Measurements from ENCODE around the gene TNK1.

Gene TNK1

DNA sequence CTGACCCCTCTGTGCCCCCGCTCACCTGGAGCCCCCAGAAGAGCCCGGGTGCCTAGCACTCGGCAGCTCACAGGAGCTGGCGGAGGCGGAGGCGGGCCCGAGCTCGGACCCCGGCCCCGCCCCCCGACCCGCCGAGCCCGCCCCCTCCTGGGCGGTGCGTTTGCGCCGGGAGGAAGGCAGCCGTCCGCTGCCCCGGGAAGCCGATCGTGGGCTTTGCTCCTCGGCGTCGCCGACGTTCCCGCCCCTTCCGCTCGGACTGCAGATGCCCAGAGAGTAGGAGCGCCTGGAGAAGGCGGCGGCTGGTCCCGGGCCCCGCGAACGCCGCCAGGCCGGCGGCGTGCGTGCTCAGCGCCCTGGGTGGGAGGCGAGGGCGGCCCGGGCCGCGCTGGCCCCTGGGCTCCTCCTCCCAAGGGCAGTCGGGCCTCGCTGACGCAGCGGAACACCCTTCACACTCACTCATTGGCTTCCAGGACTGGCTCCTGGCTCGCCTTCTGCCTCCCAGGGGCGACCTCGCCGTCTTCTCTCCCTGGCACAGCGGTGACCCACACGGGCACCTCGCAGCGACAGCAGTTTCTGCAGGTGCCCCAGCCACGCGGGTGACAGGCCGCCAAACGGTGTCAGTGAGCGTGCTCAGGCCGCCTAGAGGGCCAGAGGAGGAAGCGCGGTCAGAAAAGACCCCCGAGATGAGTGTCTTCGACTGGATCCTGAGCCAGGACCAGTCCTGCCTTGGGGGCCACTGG is 13.7 kb downstream of the TNK1 start, which contains the start of gene PLSCR3:
PLSCR3 (minus strand) TSS at position 74 of the 740 bp plus-strand sequence. CDS start 415 bp downstream, outside the sequence.
- peak; percentile 95 for ATAC-seq
- no peaks in the 10 kb centered on the region for H3K9me3 Mint-ChIP-seq
- H3K4me3 Mint-ChIP-seq, result peak within 1 kb of the TSS; percentile 98
- no peaks in the 10 kb centered on the region for H3K27me3 Mint-ChIP-seq
- peak within 1 kb of the TSS; percentile 80 for H3K27ac Mint-ChIP-seq
- H3K36me3 Mint-ChIP-seq, result peaks cover 7% of the 10 kb centered on the region
- peaks cover 20% of the 10 kb centered on the region for H3K4me1 Mint-ChIP-seq

DNA sequence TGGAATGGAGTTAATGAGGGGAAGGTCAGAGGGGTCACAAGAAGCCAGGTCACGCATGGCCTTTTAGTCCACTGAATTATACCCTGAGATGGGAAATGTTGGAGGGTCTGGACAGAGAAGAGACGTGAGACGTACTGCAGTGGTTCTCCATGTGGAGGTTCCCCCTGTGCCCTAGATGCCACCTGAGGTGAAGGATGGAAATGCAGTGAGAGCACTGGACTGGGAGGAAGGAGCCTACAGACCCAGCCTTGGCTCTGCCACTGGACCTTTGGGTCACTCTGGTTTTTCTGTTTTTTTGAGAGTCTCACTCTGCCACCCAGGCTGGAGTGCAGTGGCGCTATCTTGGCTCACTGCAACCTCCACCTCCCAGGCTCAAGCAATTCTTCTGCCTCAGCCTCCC is 15.3 kb downstream of the TNK1 start:
- Mint-ChIP-seq H3K4me3 (no peak overlapping the region), H3K27me3 (no peaks in the 10 kb centered on the region), H3K27ac (no peak overlapping the region), H3K36me3 (no peaks in the 10 kb centered on the region), H3K9me3 (no peaks in the 10 kb centered on the region), H3K4me1 (peaks cover 15% of the 10 kb centered on the region)
- ATAC-seq, result no peak

DNA sequence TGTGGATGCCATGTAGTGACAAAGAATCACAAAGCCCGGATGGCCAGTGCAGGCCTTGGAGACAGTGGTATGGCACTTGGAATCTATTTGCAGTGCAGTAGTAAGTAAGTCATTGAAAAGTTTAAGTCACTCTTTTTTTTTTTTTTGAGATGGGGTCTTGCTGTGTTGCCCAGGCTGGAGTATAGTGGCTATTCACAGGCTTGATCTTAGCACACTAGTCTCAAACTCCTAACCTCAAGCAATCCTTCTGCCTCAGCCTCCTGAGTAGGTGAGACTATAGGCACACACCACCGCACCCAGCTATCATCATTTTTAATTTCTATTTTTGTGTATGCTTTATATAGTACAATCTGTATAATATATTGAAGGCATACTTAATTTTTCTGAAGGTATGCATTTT is 17.7 kb downstream of the TNK1 start:
- H3K36me3 Mint-ChIP-seq, result no peaks in the 10 kb centered on the region
- peaks cover 13% of the 10 kb centered on the region for H3K4me1 Mint-ChIP-seq
- no peaks in the 10 kb centered on the region for H3K27me3 Mint-ChIP-seq
- no peak overlapping the region for H3K4me3 Mint-ChIP-seq
- no peak overlapping the region for H3K27ac Mint-ChIP-seq
- ATAC-seq, result no peak
- no peaks in the 10 kb centered on the region for H3K9me3 Mint-ChIP-seq

DNA sequence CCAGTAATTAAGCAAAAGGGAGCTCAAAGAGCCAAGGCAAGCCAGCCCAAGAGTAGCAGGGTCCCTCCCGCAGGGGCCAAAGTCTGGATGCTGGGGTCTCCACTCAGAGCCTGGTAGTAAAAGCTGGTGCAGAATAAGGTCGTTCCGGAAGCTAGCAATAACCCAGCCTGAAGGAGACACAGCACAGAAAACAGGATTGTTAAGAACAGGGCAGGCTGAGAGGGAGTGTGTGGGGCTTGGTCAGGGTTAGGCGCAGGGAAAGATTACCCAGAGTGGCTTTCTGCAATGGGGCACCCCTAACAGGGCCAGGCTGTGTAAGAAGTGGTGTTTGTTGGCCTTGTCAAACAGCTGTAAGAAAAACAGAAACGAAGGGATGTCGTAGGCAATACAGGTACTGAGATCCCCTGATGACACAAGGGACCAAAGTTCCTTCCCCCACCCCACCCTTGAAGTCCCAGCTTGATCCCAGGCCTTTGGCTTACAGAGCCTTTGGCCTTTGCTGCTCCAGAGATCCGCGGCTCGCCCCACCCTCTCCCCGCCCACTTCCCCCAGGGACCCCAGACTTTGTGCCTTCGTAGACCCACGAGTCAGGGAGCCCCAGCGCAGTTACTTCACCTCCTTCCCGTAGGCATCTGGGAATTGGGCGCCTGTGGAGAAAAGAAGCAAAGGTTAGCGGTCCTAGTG is 22.3 kb downstream of the TNK1 start:
- Mint-ChIP-seq H3K27me3 (peaks cover 18% of the 10 kb centered on the region), H3K4me3 (peak overlapping the region; percentile 98), H3K27ac (peak overlapping the region; percentile 89), H3K36me3 (no peaks in the 10 kb centered on the region), H3K9me3 (no peaks in the 10 kb centered on the region), H3K4me1 (peaks cover 13% of the 10 kb centered on the region)
- ATAC-seq, result no peak

DNA sequence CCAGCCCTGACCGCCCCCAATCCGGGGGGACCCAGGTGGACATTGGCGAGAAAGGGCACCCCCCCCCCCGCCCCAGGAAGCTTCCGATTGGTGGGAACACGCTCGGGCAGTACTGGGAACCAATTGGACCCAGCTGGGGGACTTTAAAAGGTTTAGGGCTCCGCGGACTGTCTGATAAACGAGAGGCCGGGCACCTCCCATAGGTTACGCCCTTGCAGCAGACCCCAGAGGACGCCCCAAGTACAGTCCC is 22.8 kb downstream of the TNK1 start:
- ATAC-seq, result peak; percentile 55
- Mint-ChIP-seq H3K27me3 (peaks cover 18% of the 10 kb centered on the region), H3K27ac (peak overlapping the region; percentile 89), H3K4me3 (peak overlapping the region; percentile 98), H3K36me3 (no peaks in the 10 kb centered on the region), H3K4me1 (peaks cover 13% of the 10 kb centered on the region), H3K9me3 (no peaks in the 10 kb centered on the region)

DNA sequence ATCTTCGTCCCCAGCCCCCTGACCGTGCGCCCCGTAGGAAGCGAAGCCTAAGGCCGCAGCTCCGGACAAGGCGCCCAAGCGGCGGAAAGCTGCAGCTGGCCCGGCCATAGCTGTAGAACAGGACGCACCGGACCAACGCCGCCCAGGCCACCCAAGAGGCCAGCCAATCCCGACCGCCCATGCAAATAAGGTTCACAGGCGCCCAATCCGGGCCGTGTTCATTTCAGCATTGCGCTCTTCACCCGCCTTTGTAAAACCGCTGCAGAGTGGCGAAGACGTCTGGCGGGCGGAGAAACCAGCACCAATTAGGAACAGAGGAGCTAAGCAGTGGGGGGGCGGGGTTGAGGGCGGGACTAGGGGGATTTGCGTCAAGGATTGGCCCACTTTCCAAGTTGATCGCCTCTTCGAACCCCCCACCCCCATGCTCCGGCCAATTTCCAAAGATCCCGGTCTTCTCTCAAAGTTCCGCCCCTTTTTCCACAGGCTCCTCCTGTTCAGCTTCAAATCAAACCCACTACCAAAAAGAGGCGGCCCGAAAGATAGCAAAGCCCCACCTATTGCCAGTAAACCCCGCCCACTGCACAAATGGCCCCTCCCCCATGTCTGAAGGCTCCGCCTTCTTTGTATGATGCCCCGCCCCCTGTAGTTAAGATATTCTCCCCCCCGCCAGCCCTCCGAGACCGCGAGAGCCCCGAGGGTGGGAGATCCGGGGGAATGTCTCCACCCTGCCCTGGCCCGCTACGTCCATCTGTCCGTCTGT is 23.3 kb downstream of the TNK1 start, which contains the start of gene TMEM256:
TMEM256 (minus strand) TSS at position 121 of the 760 bp plus-strand sequence; CDS start at position 108, 13 bp downstream.
- Mint-ChIP-seq H3K9me3 (no peaks in the 10 kb centered on the region), H3K27me3 (peaks cover 22% of the 10 kb centered on the region), H3K4me3 (peak within 1 kb of the TSS; percentile 98), H3K27ac (peak within 1 kb of the TSS; percentile 89), H3K4me1 (peaks cover 13% of the 10 kb centered on the region), H3K36me3 (no peaks in the 10 kb centered on the region)
- peak; percentile 96 for ATAC-seq

DNA sequence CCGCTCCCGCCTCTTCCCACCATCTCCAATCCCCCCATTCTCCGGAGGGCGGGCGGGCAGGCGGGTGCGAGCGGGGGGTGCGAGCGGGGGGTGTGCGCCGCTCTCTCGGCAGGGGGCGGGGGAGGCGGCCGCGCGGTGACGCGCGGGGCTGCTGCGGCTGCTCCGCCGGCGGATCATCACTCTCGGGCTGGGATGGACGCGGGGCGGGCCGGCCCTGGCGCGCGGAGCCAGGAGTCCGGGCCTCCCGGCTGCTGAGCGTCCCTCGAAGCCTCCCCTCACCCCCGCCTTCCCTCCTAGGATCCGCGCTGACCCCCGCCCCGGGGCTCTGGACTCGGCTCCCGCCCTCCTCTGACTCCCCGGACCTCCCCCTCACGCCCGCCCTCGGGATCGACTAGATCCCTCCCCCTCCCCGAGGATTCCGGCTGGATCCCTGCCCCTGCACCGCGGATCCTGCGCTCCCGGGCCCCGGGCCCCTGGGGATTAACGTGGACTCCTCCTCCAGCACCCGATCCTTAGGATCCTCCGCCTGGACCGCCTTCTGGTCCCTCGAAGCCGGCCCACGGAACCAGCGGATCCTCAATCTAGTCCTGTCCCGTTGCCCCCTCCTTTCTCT is 24.0 kb downstream of the TNK1 start:
- Mint-ChIP-seq H3K4me1 (peaks cover 13% of the 10 kb centered on the region), H3K36me3 (no peaks in the 10 kb centered on the region), H3K27ac (peak overlapping the region; percentile 89), H3K27me3 (peaks cover 29% of the 10 kb centered on the region), H3K9me3 (no peaks in the 10 kb centered on the region), H3K4me3 (peak overlapping the region; percentile 98)
- peak; percentile 21 for ATAC-seq

DNA sequence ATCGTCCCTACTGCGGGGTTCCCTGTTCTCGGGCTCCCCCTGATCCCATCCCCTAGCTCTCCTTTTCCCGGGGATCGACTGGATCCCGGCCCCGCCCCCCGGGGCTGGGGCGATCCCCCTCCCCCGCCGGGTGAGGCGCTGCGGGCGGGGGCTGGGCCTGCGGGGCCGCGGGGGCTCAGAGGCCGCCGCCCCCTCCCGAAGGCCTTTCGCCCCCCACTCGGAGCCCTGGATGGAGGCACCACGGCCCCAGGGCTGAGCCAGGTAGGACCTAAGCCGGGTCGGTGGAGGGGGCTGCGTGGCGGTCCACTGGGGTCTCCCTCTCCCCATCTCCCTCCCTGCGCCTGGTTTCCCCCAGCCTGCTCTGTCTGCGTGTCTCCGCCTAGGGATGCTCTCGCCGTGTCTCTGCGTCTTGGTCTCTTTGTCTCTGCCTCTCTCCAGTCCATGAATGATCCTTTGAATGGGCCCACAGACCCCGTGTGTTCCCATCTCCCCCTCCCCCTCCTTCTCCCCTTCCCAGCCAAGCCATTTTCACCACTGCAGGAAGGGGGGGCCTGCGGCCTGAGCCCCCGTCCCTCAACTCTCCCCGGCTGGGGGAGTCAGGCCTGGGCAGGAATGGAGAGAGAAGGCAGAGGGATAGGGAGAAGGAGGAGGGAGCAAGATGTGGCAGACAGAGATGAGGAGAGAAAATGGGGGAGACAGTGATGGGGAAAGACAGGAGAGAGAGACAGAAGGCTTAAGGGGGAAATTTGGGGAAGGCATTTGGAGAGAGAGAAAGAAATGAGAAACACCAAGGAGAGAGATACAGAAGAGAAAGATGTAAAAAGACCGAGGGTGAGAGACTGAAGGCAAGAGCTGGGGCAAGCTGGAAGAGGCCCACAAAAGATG is 24.7 kb downstream of the TNK1 start:
- Mint-ChIP-seq H3K27ac (peak overlapping the region; percentile 89), H3K9me3 (no peaks in the 10 kb centered on the region), H3K27me3 (peaks cover 32% of the 10 kb centered on the region), H3K36me3 (no peaks in the 10 kb centered on the region), H3K4me1 (peaks cover 13% of the 10 kb centered on the region), H3K4me3 (peak overlapping the region; percentile 87)
- no peak for ATAC-seq

DNA sequence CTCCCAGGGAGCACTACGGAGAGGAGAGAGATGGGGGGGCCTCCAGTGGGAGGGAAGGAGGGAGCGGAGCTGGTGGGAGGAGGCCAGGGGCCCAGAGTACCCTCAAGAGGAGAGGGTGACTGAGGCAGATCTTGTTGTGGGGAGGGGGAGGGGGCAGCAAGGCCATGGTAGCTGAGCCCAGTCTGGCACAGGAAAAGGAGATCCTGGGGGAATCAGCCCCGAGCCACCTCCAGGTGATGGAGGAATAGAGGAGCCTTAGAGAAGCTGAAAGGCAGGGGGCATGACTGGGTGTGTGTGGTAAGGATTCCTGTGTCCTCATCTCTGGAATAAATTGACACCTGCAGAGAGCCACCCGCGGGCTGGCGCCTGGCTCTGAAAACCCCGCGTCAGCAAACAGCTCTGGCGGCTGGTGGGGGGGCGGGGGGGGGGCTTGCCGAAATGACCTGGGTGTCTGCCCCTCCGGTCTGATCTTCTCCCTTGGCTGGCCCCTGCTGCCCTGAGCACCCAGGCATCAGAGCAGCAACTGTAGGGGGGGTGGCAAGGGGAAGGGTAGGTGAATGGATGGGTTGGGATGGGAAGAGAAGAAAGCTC is 25.4 kb downstream of the TNK1 start:
- ATAC-seq, result no peak
- Mint-ChIP-seq H3K27me3 (peaks cover 32% of the 10 kb centered on the region), H3K27ac (no peak overlapping the region)

DNA sequence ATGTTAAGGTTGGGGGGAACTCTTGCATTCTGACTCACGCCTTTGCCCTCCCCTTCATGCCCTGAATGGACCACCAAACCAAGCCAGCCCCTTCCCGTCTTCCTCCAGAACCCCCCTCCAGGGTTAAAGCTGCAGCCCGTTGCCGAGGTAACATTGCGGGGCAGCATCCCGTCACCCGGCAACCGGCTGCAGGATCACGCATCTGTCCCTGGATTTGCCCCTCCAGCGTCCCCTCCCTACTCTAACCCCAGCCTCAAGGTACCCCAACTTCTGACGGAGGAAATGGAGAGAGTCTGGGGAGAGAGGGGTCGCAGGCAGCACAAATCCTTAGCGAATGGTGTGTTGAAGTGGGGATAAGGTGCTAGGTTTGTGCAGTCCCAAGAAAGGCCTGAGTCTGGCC is 26.2 kb downstream of the TNK1 start:
- ATAC-seq, result no peak
- H3K4me3 Mint-ChIP-seq, result no peak overlapping the region
- H3K4me1 Mint-ChIP-seq, result peaks cover 13% of the 10 kb centered on the region
- H3K27ac Mint-ChIP-seq, result no peak overlapping the region
- H3K9me3 Mint-ChIP-seq, result no peaks in the 10 kb centered on the region
- H3K36me3 Mint-ChIP-seq, result no peaks in the 10 kb centered on the region
- peaks cover 32% of the 10 kb centered on the region for H3K27me3 Mint-ChIP-seq

More for the DNA sequence above, 25.4 kb downstream of the TNK1 start:
- Mint-ChIP-seq H3K36me3 (no peaks in the 10 kb centered on the region), H3K9me3 (no peaks in the 10 kb centered on the region), H3K4me1 (peaks cover 13% of the 10 kb centered on the region), H3K4me3 (no peak overlapping the region)

DNA sequence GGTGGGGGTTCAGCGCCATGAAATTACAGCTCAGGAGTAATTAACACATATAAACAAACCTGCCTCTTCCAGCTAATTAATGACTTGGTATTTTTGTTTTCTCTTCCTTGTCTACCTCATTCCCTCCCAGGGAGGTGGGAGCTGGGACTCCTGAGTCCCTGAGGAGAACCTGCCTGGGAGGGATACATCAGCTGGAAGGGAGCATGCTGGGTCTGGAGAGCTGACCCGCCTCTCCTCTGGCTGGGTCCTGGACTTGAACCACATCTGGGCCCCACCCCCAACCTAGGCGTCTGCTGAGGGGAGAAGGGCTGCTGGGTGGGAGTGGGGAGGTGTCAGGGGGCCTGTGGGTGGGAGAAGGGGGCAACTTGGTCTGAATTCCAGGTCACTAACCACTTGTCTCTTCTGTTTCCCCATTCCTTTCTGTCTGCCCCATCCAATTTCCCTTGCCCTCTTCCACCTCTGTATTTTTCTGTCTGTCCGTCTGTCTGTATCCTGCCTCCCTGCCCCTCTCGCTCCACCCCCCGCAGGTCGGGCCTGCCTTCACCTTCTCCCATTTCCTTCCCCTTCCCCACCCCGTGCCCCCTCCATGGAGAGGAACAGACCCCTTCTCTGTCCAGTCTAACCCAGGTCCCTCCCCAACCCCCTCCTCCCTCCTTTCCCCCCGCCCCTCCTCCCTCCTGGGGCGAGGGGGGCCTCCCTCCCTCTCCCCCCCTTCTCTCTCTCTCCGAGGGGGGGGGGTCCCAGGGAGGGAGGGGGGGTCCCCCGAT is 26.8 kb downstream of the TNK1 start, which contains the start of gene NLGN2:
NLGN2 (plus strand) TSS at position 361 of the 767 bp plus-strand sequence. CDS start 411 bp downstream, outside the sequence.
- peak within 1 kb of the TSS; percentile 6 for H3K4me3 Mint-ChIP-seq
- peaks cover 32% of the 10 kb centered on the region for H3K27me3 Mint-ChIP-seq
- H3K4me1 Mint-ChIP-seq, result peaks cover 13% of the 10 kb centered on the region
- H3K27ac Mint-ChIP-seq, result no peak within 1 kb of the TSS
- H3K9me3 Mint-ChIP-seq, result no peaks in the 10 kb centered on the region
- ATAC-seq, result no peak
- H3K36me3 Mint-ChIP-seq, result no peaks in the 10 kb centered on the region

DNA sequence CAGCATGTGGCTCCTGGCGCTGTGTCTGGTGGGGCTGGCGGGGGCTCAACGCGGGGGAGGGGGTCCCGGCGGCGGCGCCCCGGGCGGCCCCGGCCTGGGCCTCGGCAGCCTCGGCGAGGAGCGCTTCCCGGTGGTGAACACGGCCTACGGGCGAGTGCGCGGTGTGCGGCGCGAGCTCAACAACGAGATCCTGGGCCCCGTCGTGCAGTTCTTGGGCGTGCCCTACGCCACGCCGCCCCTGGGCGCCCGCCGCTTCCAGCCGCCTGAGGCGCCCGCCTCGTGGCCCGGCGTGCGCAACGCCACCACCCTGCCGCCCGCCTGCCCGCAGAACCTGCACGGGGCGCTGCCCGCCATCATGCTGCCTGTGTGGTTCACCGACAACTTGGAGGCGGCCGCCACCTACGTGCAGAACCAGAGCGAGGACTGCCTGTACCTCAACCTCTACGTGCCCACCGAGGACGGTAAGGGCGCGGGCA is 27.4 kb downstream of the TNK1 start:
- no peaks in the 10 kb centered on the region for H3K9me3 Mint-ChIP-seq
- H3K4me1 Mint-ChIP-seq, result peaks cover 7% of the 10 kb centered on the region
- no peak for ATAC-seq
- no peak overlapping the region for H3K27ac Mint-ChIP-seq
- H3K36me3 Mint-ChIP-seq, result no peaks in the 10 kb centered on the region
- peaks cover 32% of the 10 kb centered on the region for H3K27me3 Mint-ChIP-seq
- H3K4me3 Mint-ChIP-seq, result no peak overlapping the region

DNA sequence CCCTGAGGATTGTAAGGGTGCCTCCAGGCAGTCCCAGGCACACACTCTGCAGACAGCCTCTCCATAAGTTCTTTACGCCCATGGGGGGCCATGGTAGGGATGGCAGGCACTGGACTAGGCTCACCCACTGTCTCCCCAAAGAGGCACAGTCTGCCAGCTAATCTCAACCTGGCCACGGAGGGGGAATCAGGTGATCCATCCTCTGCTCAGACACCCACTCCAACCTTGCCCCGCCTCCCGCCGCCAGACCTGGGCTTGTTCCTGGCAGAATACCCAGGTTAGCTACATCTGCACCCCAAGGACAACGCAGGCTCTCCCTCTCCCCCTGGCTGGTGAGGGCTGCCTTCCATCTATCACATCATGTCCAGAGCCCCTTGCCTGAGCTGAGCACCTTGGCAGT is 28.0 kb downstream of the TNK1 start:
- ATAC-seq, result no peak
- Mint-ChIP-seq H3K4me1 (peaks cover 6% of the 10 kb centered on the region), H3K36me3 (no peaks in the 10 kb centered on the region), H3K4me3 (no peak overlapping the region), H3K27ac (no peak overlapping the region), H3K27me3 (peaks cover 32% of the 10 kb centered on the region), H3K9me3 (no peaks in the 10 kb centered on the region)
